ENCODE data around the gene C1orf232.

The C1orf232 gene

GRCh38 chr1:26184086-26184485, 15.3 kb upstream of the C1orf232 start:
- no peak for DNase-seq
- Histone ChIP-seq H3K4me1 (no peaks in the 10 kb centered on the region), H3K36me3 (no peaks in the 10 kb centered on the region), H3K27me3 (no peaks in the 10 kb centered on the region), H3K9me3 (no peaks in the 10 kb centered on the region), H3K4me3 (ENCODE audit: low read depth, low read length) (no peak overlapping the region)
- no peak for TF ChIP-seq CTCF (IDR thresholded peaks at IDR 0.05; ENCODE audit: low read depth, low read length)

- no peak overlapping the region for H3K4me3 ChIP-seq (ENCODE audit: low read depth, low read length)
- H3K36me3 ChIP-seq, result no peaks in the 10 kb centered on the region
- no peaks in the 10 kb centered on the region for H3K4me1 ChIP-seq
- no peaks in the 10 kb centered on the region for H3K9me3 ChIP-seq
- no peaks in the 10 kb centered on the region for H3K27me3 ChIP-seq
- DNase-seq, result no peak
- no peak for TF ChIP-seq CTCF (IDR thresholded peaks at IDR 0.05; ENCODE audit: low read depth, low read length)
Observed at GRCh38 chr1:26182383-26182696, 13.6 kb upstream of the C1orf232 start.

- no peak for TF ChIP-seq CTCF (IDR thresholded peaks at IDR 0.05; ENCODE audit: low read depth, low read length)
- no peaks in the 10 kb centered on the region for H3K36me3 ChIP-seq
- H3K4me1 ChIP-seq, result no peaks in the 10 kb centered on the region
- no peaks in the 10 kb centered on the region for H3K9me3 ChIP-seq
- no peak for DNase-seq
- H3K4me3 ChIP-seq (ENCODE audit: low read depth, low read length), result no peak overlapping the region
- no peaks in the 10 kb centered on the region for H3K27me3 ChIP-seq
Observed at GRCh38 chr1:26181586-26182382, 13.0 kb upstream of the C1orf232 start.

- no peaks in the 10 kb centered on the region for H3K27me3 ChIP-seq
- H3K36me3 ChIP-seq, result no peaks in the 10 kb centered on the region
- no peak for DNase-seq
- no peak for TF ChIP-seq CTCF (IDR thresholded peaks at IDR 0.05; ENCODE audit: low read depth, low read length)
- H3K9me3 ChIP-seq, result no peaks in the 10 kb centered on the region
- H3K4me3 ChIP-seq (ENCODE audit: low read depth, low read length), result no peak overlapping the region
- H3K4me1 ChIP-seq, result no peaks in the 10 kb centered on the region
Observed at GRCh38 chr1:26180010-26180506, 11.3 kb upstream of the C1orf232 start.

- H3K4me3 ChIP-seq (ENCODE audit: low read depth, low read length), result no peak within 1 kb of the TSS
- no peaks in the 10 kb centered on the region for H3K9me3 ChIP-seq
Observed at GRCh38 chr1:26177182-26177684, 8.5 kb upstream of the C1orf232 start, which contains the start of gene CNKSR1. Gene CNKSR1, plus strand, starts transcription at chr1:26177491. Its CDS starts 57 bp downstream, at chr1:26177548.

More at GRCh38 chr1:26177182-26177684, 8.5 kb upstream of the C1orf232 start, which contains the start of gene CNKSR1:
- no peak for TF ChIP-seq CTCF (IDR thresholded peaks at IDR 0.05; ENCODE audit: low read depth, low read length)
- no peaks in the 10 kb centered on the region for H3K27me3 ChIP-seq
- no peaks in the 10 kb centered on the region for H3K4me1 ChIP-seq
- no peak for DNase-seq
- H3K36me3 ChIP-seq, result no peaks in the 10 kb centered on the region

All from BE2C (cell line).